IMR-90 (cell line): ENCODE results near the gene PRDM10.

Experiments used
- RAD21 ChIP-seq: IDR thresholded peaks from 2 replicates; pipeline ENCODE4 v1.6.1; 2012; ENCODE audit warnings: low read length, improper control_type of control experiment
- RFX5 ChIP-seq: IDR thresholded peaks from 2 replicates; pipeline ENCODE4 v1.8.0; 2012; ENCODE audit warnings: low read depth, mild to moderate bottlenecking, low read length, moderate library complexity
- TF ChIP-seq, protein P1 (sequence below): conservative IDR thresholded peaks from 2 replicates; pipeline ENCODE4 v1.5.1; 2012; ENCODE audit warnings: mild to moderate bottlenecking, low read depth, low read length, improper control_type of control experiment

- TF ChIP-seq, protein P1, sequence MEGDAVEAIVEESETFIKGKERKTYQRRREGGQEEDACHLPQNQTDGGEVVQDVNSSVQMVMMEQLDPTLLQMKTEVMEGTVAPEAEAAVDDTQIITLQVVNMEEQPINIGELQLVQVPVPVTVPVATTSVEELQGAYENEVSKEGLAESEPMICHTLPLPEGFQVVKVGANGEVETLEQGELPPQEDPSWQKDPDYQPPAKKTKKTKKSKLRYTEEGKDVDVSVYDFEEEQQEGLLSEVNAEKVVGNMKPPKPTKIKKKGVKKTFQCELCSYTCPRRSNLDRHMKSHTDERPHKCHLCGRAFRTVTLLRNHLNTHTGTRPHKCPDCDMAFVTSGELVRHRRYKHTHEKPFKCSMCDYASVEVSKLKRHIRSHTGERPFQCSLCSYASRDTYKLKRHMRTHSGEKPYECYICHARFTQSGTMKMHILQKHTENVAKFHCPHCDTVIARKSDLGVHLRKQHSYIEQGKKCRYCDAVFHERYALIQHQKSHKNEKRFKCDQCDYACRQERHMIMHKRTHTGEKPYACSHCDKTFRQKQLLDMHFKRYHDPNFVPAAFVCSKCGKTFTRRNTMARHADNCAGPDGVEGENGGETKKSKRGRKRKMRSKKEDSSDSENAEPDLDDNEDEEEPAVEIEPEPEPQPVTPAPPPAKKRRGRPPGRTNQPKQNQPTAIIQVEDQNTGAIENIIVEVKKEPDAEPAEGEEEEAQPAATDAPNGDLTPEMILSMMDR: no peak
- TF ChIP-seq RFX5: no peak
- no peak for TF ChIP-seq RAD21
These were observed 29.3 kb upstream of the PRDM10 start for GRCh38 chr11:130031945-130032344.
